H1 (cell line): ENCODE measurements around the gene PACSIN1. TPM values are rescaled to one million over a fixed set of nuclear protein-coding genes. Genes with fewer than 3 reads are reported as not detected.

Experiments used
- CTCF ChIA-PET: fragments of 300-600 bp; sonication (Branson Sonifier 250); formaldehyde crosslinking; loops from one replicate; lab custom pipeline; 2021; ENCODE audit not compliant: partially characterized antibody; lab: Charles Lee
- POLR2A ChIA-PET: fragments of 300-600 bp; sonication (Branson Sonifier 250); formaldehyde crosslinking; loops from one replicate; lab custom pipeline; 2021; ENCODE audit warnings: inconsistent platforms; ENCODE audit not compliant: partially characterized antibody; lab: Charles Lee
- DNase-seq, 2 experiments: peaks; one replicate each; pipeline versions ENCODE4 v3.0.0 to v3.0.0-alpha.2; 2010 to 2022; ENCODE audit warnings: low spot score in 2 of 2, low read depth in 1 of 2, mixed read lengths in 1 of 2
- FAIRE-seq: peaks from 2 replicates; lab custom pipeline; 2011; peaks lifted over from hg19 to GRCh38; lab: Jason Lieb, UNC
- H2AFZ ChIP-seq: 2 replicates; pipeline ENCODE4 v1.8.1; 2012; ENCODE audit warnings: low read length, inconsistent platforms
- H2AK5ac ChIP-seq: 2 replicates; pipeline ENCODE4 v1.6.1; 2013; ENCODE audit warnings: low read depth, low read length
- H2BK120ac ChIP-seq: replicated peaks from 2 replicates; pipeline ENCODE3; 2013; ENCODE audit warnings: low read depth, low read length, inconsistent platforms
- H2BK12ac ChIP-seq: 2 replicates; pipeline ENCODE4 v1.6.1; 2013; ENCODE audit warnings: low read depth, low read length
- H2BK15ac ChIP-seq: 2 replicates; pipeline ENCODE4 v1.6.1; 2013; ENCODE audit warnings: low read length
- H2BK20ac ChIP-seq: 2 replicates; pipeline ENCODE4 v1.6.1; 2013; ENCODE audit warnings: low read length
- H2BK5ac ChIP-seq: 2 replicates; pipeline ENCODE4 v1.6.1; 2013; ENCODE audit warnings: low read depth, low read length
- H3K14ac ChIP-seq: 2 replicates; pipeline ENCODE4 v1.6.1; 2013; ENCODE audit warnings: inconsistent platforms; ENCODE audit not compliant: insufficient read length
- H3K18ac ChIP-seq: 2 replicates; pipeline ENCODE4 v1.6.1; 2013; ENCODE audit warnings: low read length; ENCODE audit errors: extremely low read depth
- H3K23ac ChIP-seq: 2 replicates; pipeline ENCODE4 v1.6.1; 2013; ENCODE audit warnings: inconsistent platforms; ENCODE audit not compliant: insufficient read length
- H3K23me2 ChIP-seq: 2 replicates; pipeline ENCODE4 v1.6.1; 2013; ENCODE audit warnings: low read depth, low read length
- H3K27ac ChIP-seq: 2 replicates; pipeline ENCODE4 v1.6.1; 2011; ENCODE audit warnings: low read depth, low read length, inconsistent platforms
- H3K27me3 ChIP-seq, 4 experiments: replicated peaks in 1 of 4; 1 replicate in 1 of 4; 2 replicates in 3 of 4; pipeline versions ENCODE4 v1.6.1 to v1.8.1; 2011 to 2013; ENCODE audit warnings: low read length in 3 of 4, mild to moderate bottlenecking in 3 of 4, inconsistent platforms in 2 of 4, mixed read lengths in 2 of 4, moderate library complexity in 1 of 4; ENCODE audit not compliant: control insufficient read depth in 3 of 4, insufficient read depth in 3 of 4; ENCODE audit errors: extremely low read depth in 1 of 4
- H3K36me3 ChIP-seq, 4 experiments: 2 replicates each; pipeline versions ENCODE4 v1.6.1 to v1.8.1; 2011 to 2013; ENCODE audit warnings: mild to moderate bottlenecking in 4 of 4, low read length in 3 of 4, moderate library complexity in 2 of 4, control low read depth in 1 of 4, inconsistent platforms in 1 of 4; ENCODE audit not compliant: insufficient read depth in 4 of 4, control insufficient read depth in 2 of 4
- H3K4ac ChIP-seq: replicated peaks from 2 replicates; pipeline ENCODE3; 2013; ENCODE audit warnings: low read length, low read depth, mixed read lengths, inconsistent platforms; ENCODE audit not compliant: insufficient read length
- H3K4me1 ChIP-seq, 4 experiments: replicated peaks in 1 of 4; 1 replicate in 1 of 4; 2 replicates in 3 of 4; pipeline versions ENCODE4 v1.6.1 to v1.8.1; 2011 to 2013; ENCODE audit warnings: low read length in 3 of 4, inconsistent platforms in 2 of 4, mixed read lengths in 1 of 4; ENCODE audit not compliant: insufficient read depth in 4 of 4, control insufficient read depth in 3 of 4
- H3K4me2 ChIP-seq, 2 experiments: 2 replicates each; pipeline versions ENCODE4 v1.6.1 to v1.8.1; 2011 to 2013; ENCODE audit warnings: low read depth in 2 of 2, low read length in 2 of 2, control low read depth in 1 of 2, inconsistent platforms in 1 of 2, mild to moderate bottlenecking in 1 of 2; ENCODE audit not compliant: insufficient read depth in 1 of 2
- H3K4me3 ChIP-seq, 4 experiments: fragments of 200-600, 300-600 bp in 1 of 4; sonication (generic), shearing (Covaris generic), sonication (Bioruptor Twin) in 1 of 4; 2 replicates each; pipeline versions ENCODE4 v1.5.1 to v1.8.1; 2011 to 2016; ENCODE audit warnings: low read length in 4 of 4, low read depth in 3 of 4, control low read depth in 2 of 4, inconsistent platforms in 2 of 4, mild to moderate bottlenecking in 2 of 4, mixed read lengths in 1 of 4, moderate library complexity in 1 of 4; ENCODE audit not compliant: insufficient read depth in 2 of 4; ENCODE audit errors: extremely low read depth in 1 of 4
- H3K56ac ChIP-seq: replicated peaks from 2 replicates; pipeline ENCODE3; 2013; ENCODE audit warnings: low read depth, mild to moderate bottlenecking, mixed read lengths, low read length, inconsistent platforms; ENCODE audit not compliant: insufficient read length
- H3K79me1 ChIP-seq: 2 replicates; pipeline ENCODE4 v1.6.1; 2013; ENCODE audit warnings: low read depth, low read length, control low read depth
- H3K79me2 ChIP-seq, 2 experiments: 2 replicates each; pipeline versions ENCODE4 v1.6.1 to v1.8.1; 2012 to 2013; ENCODE audit warnings: low read length in 2 of 2, mild to moderate bottlenecking in 2 of 2, inconsistent platforms in 1 of 2; ENCODE audit not compliant: insufficient read depth in 2 of 2, control insufficient read depth in 1 of 2
- H3K9ac ChIP-seq, 4 experiments: replicated peaks in 1 of 4; 1 replicate in 1 of 4; 2 replicates in 3 of 4; pipeline versions ENCODE4 v1.6.1 to v1.8.1; 2011 to 2013; ENCODE audit warnings: low read depth in 3 of 4, low read length in 3 of 4, control low read depth in 2 of 4, mild to moderate bottlenecking in 2 of 4, moderate library complexity in 2 of 4, inconsistent platforms in 1 of 4; ENCODE audit errors: extremely low read depth in 1 of 4
- H3K9me3 ChIP-seq, 2 experiments: 2 replicates each; pipeline versions ENCODE4 v1.6.1 to v1.8.1; 2012 to 2013; ENCODE audit warnings: mild to moderate bottlenecking in 2 of 2, moderate library complexity in 2 of 2, control low read depth in 1 of 2, inconsistent platforms in 1 of 2, low read depth in 1 of 2, low read length in 1 of 2, mixed read lengths in 1 of 2; ENCODE audit not compliant: insufficient read depth in 2 of 2
- H4K20me1 ChIP-seq, 2 experiments: replicated peaks in 1 of 2; 2 replicates each; pipeline versions ENCODE3 to v1.8.1; 2011 to 2013; ENCODE audit warnings: inconsistent platforms in 2 of 2, low read length in 2 of 2, mild to moderate bottlenecking in 1 of 2; ENCODE audit not compliant: insufficient read depth in 2 of 2, control insufficient read depth in 1 of 2
- H4K5ac ChIP-seq: 2 replicates; pipeline ENCODE4 v1.6.1; 2013; ENCODE audit warnings: low read length, low read depth, mixed read lengths, inconsistent platforms; ENCODE audit not compliant: insufficient read length
- H4K8ac ChIP-seq: 2 replicates; pipeline ENCODE4 v1.8.0; 2013; ENCODE audit warnings: mild to moderate bottlenecking, moderate library complexity, low read length, inconsistent platforms; ENCODE audit not compliant: insufficient read depth; ENCODE audit errors: extremely low read depth
- H4K91ac ChIP-seq: replicated peaks from 2 replicates; pipeline ENCODE3; 2013; ENCODE audit warnings: low read length, mixed read lengths, inconsistent platforms; ENCODE audit not compliant: insufficient read length
- CHD1 ChIP-seq: IDR thresholded peaks from 2 replicates; pipeline ENCODE4 v1.6.1; 2012; ENCODE audit warnings: low read depth, low read length, improper control_type of control experiment
- CREB1 ChIP-seq: IDR thresholded peaks from 2 replicates; pipeline ENCODE4 v1.6.1; 2012; ENCODE audit warnings: inconsistent platforms
- HDAC2 ChIP-seq, 2 experiments: fragments of 300-600 bp in 1 of 2; sonication (generic) in 1 of 2; IDR thresholded peaks; 2 replicates each; pipeline ENCODE4 v1.6.1; 2011 to 2012; ENCODE audit warnings: low read depth in 2 of 2, low read length in 2 of 2, mild to moderate bottlenecking in 2 of 2, moderate library complexity in 2 of 2, borderline replicate concordance in 1 of 2, inconsistent platforms in 1 of 2
- KDM5A ChIP-seq: fragments of 200-600 bp; IDR thresholded peaks from 2 replicates; pipeline ENCODE4 v1.7.1; 2012; ENCODE audit warnings: mild to moderate bottlenecking, low read length, inconsistent platforms, mixed read lengths
- MAFK ChIP-seq: IDR thresholded peaks from 2 replicates; pipeline ENCODE4 v1.6.1; 2012; ENCODE audit warnings: low read depth, mild to moderate bottlenecking, improper control_type of control experiment, low read length
- POU5F1 ChIP-seq: IDR thresholded peaks from 2 replicates; pipeline ENCODE4 v1.6.1; 2011; ENCODE audit warnings: low read depth, mild to moderate bottlenecking, low read length, moderate library complexity
- SIRT6 ChIP-seq: IDR thresholded peaks from one replicate; pipeline ENCODE4 v1.7.1; 2012; ENCODE audit warnings: low read length, inconsistent platforms
- SP1 ChIP-seq: IDR thresholded peaks from 2 replicates; pipeline ENCODE4 v1.6.1; 2011; ENCODE audit warnings: low read depth, low read length
- SP2 ChIP-seq: IDR thresholded peaks from 2 replicates; pipeline ENCODE4 v1.6.1; 2012; ENCODE audit warnings: mild to moderate bottlenecking, low read length, inconsistent platforms
- TAF7 ChIP-seq: optimal IDR thresholded peaks from 2 replicates; pipeline ENCODE3; 2011; ENCODE audit warnings: low read depth, mild to moderate bottlenecking, inconsistent platforms, low read length, moderate library complexity, borderline replicate concordance
- TCF12 ChIP-seq: IDR thresholded peaks from 2 replicates; pipeline ENCODE4 v1.6.1; 2011; ENCODE audit warnings: low read depth, mild to moderate bottlenecking, low read length
- WGBS, 2 experiments: shearing (Covaris generic) in 1 of 2; methylation state at CpG; one replicate each; pipeline versions ENCODE4 v1.1.6 to v1.1.7; 2013 to 2015; ENCODE audit warnings: low lambda C conversion rate in 2 of 2, mixed read lengths in 2 of 2, inconsistent platforms in 1 of 2, low coverage in 1 of 2, missing lambda C conversion rate in 1 of 2; ENCODE audit not compliant: insufficient replicate concordance in 2 of 2, insufficient coverage in 1 of 2, insufficient read length in 1 of 2; ENCODE audit errors: extremely low coverage in 1 of 2, missing lambda C conversion rate in 1 of 2; 5-methylcytosine and 5-hydroxymethylcytosine counted together
- polyA plus RNA-seq, 7 experiments: library from polyadenylated mRNA; depleted of rRNA in 3 of 7; stranded (reverse) in 5 of 7; unstranded in 2 of 7; fragments of >200 nt in 5 of 7; fragments of 200-250 nt in 2 of 7; gene quantifications; 1 replicate in 5 of 7; 2 replicates in 1 of 7; 4 replicates in 1 of 7; pipeline versions ENCODE4 v1.2.1 to v1.2.3, GENCODE V29; 2011 to 2013; ENCODE audit warnings: missing spikeins in 2 of 7, mixed read lengths in 2 of 7
- total RNA-seq: library from RNA; stranded (reverse); fragmentation: NEBNext Ultra II Directional; extraction: Animal tissue kit (Norgen Biotek cat#: 25700); gene quantifications from 2 replicates; pipeline ENCODE4 v1.2.1, GENCODE V29; 2021
- TF ChIP-seq, protein P1 (sequence below): IDR thresholded peaks from 2 replicates; pipeline ENCODE4 v1.6.1; 2012; ENCODE audit warnings: inconsistent platforms

PACSIN1 gene
- total and polyA plus RNA-seq, 2 of the 8 experiments (the other 6 are each of a cell fraction or from before 2014, with no cell fraction given) = 5.9 to 11.1 TPM

DNA sequence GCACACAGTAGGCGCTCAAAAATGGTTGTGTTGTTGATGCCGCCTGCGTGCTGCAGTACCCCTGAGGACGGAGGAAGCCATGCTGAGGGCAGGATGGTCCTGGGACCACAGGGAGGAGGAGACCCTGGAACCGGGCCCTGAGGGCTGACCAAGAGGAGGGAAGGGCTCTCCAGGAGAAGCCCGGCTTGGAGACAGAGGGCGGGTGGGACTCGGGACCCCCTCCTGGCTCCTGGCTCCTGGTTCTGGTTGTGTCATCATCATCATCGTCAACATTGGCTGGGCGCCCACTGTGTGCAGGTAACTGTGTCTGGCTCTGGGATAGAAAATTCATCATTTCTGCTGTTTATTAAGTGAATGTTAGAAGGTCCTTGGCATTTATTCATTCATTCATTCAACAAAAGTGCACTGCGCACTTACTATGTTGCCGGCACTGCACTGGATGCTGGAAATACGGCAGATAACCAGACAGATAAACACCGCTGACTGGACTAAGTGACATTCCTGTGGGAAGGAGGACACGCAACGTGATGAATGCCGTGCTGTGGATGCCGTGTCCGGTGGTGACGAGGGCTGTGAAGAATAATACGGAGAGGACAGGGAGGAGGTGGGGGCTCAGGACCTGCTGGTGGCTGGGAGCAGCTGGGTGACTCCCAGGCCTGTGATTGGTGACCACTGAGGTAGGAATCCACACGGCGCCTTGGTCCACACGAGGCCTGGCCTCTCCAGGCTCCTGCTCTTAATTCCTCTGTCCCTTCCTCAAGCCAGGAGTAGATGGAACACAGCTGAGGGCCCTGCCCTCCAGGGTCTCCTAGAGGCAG lies 55.0 kb downstream of the PACSIN1 start:
- peaks cover 0 to 3% (median 1%) of the 10 kb centered on the region in 4 experiments; a peak in 1 of 7 replicates for H3K27me3 ChIP-seq
- H2BK20ac ChIP-seq = no peak overlapping the region
- no peak overlapping the region for H3K14ac ChIP-seq
- no peak for FAIRE-seq
- H3K27ac ChIP-seq = no peak overlapping the region
- H3K9ac ChIP-seq = no peak overlapping the region
- POLR2A ChIA-PET = no interaction called here
- H3K79me1 ChIP-seq = no peaks in the 10 kb centered on the region
- no peak overlapping the region for H3K56ac ChIP-seq
- no peak overlapping the region for H3K4me2 ChIP-seq
- CTCF ChIA-PET = interaction anchor here (0.6 to 1.7 kb wide), 4 partner anchors 54 to 938 kb away, joined by 3 read pairs; no protein-coding TSS in a partner anchor
- no peaks in the 10 kb centered on the region for H3K36me3 ChIP-seq
- no peaks in the 10 kb centered on the region for H3K79me2 ChIP-seq
- no peak overlapping the region for H2BK15ac ChIP-seq
- H3K4me3 ChIP-seq = no peak overlapping the region
- H2AFZ ChIP-seq = no peak overlapping the region
- 89% methylated on average over 24 of the region's 24 CpGs; no CpG with 5 or more reads in 1 of the 2 experiments for WGBS, 2 experiments
- H4K20me1 ChIP-seq = no peaks in the 10 kb centered on the region
- no peak overlapping the region for H2BK12ac ChIP-seq
- no peak overlapping the region for H4K5ac ChIP-seq
- H3K18ac ChIP-seq = no peak overlapping the region
- H3K4me1 ChIP-seq = no peaks in the 10 kb centered on the region; a peak in 5 of 7 replicates
- DNase-seq = no peak
- no peak overlapping the region; the same call in 1 of the 2 replicates for H4K8ac ChIP-seq
- no peak overlapping the region for H4K91ac ChIP-seq
- no peak overlapping the region for H2BK5ac ChIP-seq
- no peak overlapping the region for H2AK5ac ChIP-seq
- no peak overlapping the region for H2BK120ac ChIP-seq
- no peak overlapping the region for H3K23ac ChIP-seq
- H3K4ac ChIP-seq = no peak overlapping the region
- no peaks in the 10 kb centered on the region for H3K9me3 ChIP-seq
- no peaks in the 10 kb centered on the region; the same call in 1 of the 2 replicates for H3K23me2 ChIP-seq
- TF ChIP-seq SP1 (no peak), MAFK (no peak), TCF12 (no peak), HDAC2 (IDR thresholded peaks at IDR 0.05; ENCODE audit: borderline replicate concordance in 1 of 2, low read depth in 2 of 2, low read length in 2 of 2) (no peak), CREB1 (no peak), CHD1 (no peak), KDM5A (no peak), SP2 (no peak), TAF7 (no peak), POU5F1 (no peak), SIRT6 (no peak)
- TF ChIP-seq, protein P1, sequence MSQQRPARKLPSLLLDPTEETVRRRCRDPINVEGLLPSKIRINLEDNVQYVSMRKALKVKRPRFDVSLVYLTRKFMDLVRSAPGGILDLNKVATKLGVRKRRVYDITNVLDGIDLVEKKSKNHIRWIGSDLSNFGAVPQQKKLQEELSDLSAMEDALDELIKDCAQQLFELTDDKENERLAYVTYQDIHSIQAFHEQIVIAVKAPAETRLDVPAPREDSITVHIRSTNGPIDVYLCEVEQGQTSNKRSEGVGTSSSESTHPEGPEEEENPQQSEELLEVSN = no peak
